Right ventricle myocardium superior (tissue), 1 donor: Measurements from ENCODE around the gene CORO1C. TPM values are rescaled to one million over a fixed set of nuclear protein-coding genes. Genes with fewer than 3 reads are reported as not detected.

Experiments used
- ATAC-seq: fragments of 200-7000 bp; cut with Tn5 transposase; one replicate; pipeline ENCODE4 v1.9.1; 2020; ENCODE audit warnings: mild to moderate bottlenecking; ENCODE audit not compliant: poor library complexity
- DNase-seq: peaks from one replicate; pipeline ENCODE4 v3.0.0-alpha.2; 2020
- intact Hi-C: fragments of 100-400 bp; cut with DNase I; formaldehyde crosslinking; loops from one replicate; pipeline ENCODE4 v1.11.2; 2022
- total RNA-seq: library from RNA; stranded (reverse); fragmentation: NEBNext Ultra II Directional; extraction: Animal tissue kit (Norgen Biotek cat#: 25700); gene quantifications from one replicate; pipeline ENCODE4 v1.2.1, GENCODE V29; 2021
- donor health status: DM: no; HTN: yes; CAD: no; lungs with severe emphysema.

Gene CORO1C
- total RNA-seq, 1 donor from 2014 or later = 69.1 TPM

DNA sequence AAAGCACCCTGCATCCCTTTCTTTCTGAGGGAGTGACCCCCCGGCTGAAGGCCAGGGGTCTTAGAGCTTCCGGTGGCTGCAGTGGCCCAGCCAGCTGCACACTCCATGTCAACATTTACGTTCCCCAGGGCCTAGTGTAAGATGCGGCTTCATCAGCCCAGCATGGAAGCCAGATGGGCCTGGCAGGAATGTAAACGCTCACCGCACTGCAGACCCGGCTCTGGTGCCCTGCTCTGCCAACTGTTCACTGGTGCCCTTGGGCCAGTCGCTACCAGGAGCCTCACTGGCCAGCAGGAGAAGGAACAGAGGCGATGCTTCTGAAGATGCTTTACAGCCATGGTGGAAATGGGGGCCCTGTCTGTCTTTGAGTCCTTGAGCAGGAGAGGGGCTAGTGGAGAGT lies 124.8 kb downstream of the CORO1C start:
- intact Hi-C loops = no loop called here
- DNase-seq = no peak
- ATAC-seq = no peak

DNA sequence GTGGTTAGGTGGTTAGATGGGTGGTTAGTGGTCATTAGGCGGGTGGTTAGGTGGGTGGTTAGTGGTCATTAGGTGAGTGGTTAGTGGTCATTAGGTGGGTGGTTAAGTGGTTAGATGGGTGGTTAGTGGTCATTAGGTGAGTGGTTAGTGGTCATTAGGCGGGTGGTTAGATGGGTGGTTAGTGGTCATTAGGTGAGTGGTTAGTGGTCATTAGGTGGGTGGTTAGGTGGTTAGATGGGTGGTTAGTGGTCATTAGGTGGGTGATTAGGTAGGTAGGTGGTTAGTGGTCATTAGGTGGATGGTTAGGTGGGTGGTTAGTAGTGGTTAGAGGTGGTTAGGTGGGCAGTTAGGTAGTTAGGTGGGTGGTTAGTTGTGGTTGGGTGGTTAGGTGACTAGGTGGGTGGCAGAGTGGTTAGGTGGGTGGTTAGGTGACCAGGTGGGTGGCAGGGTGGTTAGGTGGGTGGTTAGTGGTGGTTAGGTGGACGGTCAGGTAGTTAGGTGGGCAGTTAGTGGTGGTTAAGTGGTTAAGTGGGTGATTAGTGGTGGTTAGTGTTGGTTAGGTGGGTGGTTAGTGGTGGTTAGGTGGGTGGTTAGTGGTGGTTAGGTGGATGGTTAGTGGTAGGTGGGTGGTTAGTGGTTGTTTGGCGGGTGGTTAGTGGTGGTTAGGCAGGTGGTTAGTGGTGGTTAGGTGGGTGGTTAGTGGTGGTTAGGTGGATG lies 125.5 kb downstream of the CORO1C start:
- ATAC-seq (no peak), DNase-seq (no peak)
- intact Hi-C loops = no loop called here

DNA sequence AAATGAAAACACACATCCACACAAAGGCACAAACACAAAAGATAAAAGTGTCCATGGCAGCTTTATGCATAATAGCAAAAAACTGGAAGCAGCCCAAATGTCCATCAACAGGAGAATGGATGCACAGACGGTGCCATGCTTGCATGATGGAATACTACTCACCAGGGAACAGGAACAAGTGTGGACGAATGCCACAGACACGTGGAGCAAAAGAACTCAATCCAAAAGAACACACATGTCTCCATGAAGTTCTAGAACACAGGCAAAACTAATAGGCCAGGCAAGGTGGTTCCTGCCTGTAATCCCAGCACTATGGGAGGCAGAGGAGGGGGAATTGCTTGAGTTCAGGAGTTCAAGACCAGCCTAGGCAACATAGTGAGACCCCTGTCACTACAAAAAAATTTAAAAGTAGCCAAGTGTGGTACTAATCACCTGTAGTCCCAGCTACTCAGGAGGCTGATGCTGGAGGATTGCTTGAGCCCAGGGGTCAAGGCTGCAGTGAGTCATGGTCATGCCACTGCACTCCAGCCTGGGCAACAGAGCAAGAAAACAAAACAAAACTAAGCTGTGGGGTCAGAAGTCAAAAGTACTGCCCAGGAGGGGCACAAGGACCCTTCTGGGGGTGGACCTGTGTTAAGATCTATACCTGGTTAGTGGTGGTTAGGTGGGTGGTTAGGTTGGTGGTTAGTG lies 126.2 kb downstream of the CORO1C start:
- ATAC-seq (no peak), DNase-seq (no peak)
- intact Hi-C loops = no loop called here

DNA sequence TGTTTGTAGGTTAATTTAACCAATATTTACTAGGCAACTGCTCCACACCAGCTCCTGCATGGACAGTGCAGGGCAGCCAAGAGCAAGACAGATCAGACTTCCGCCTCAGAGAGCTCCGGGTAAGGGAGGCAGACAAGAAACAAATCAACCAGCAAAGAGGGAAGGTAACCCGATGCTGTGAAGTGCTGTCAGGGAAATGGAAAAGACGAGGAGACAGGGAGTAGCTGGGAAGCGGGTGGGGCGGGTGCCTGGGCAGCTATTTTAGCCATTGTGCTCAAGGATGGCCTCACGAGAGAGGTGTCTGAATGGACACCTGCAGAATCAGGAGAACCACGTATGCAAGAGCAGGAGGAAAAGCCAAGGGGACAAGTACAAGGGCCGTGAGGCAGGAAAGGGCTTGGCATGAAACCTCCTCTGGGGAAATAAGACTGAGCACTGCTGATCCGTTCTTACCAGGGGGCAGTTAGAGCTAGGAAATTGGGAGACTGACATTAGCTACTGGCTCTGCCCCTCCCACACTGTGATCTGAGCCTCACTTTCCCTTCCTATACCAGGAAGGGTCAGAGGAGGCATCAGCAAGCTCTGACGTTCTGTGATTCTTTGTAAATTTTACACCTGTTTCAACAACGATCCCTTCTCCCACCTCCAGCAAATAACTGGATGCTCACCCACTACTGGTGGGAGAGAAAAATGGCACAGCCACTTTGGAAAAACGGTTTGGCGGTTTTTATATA lies 126.9 kb downstream of the CORO1C start:
- intact Hi-C loops = no loop called here

DNA sequence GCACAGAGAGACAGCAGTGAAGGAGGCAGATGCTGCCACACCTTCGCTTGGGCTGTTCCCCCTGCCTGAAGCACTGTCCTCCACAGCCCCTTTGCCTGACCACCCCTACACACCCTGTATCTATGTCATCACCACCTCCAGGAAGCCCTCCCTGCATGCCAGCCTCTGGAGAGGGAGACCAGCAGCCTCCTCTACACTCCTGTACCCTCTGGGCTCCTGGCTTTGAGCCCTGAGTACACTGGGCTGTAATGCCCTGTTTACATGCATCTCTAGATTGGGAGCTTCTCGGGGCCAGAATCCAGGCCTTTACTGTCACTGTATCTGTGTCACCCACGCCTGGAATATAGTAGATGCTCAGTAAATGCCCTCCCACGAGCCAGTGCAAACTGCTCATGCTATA lies 127.6 kb downstream of the CORO1C start:
- no peak for DNase-seq
- intact Hi-C loops = no loop called here
- no peak for ATAC-seq

More for the DNA sequence above, 126.9 kb downstream of the CORO1C start:
- no peak for DNase-seq
- ATAC-seq = no peak

DNA sequence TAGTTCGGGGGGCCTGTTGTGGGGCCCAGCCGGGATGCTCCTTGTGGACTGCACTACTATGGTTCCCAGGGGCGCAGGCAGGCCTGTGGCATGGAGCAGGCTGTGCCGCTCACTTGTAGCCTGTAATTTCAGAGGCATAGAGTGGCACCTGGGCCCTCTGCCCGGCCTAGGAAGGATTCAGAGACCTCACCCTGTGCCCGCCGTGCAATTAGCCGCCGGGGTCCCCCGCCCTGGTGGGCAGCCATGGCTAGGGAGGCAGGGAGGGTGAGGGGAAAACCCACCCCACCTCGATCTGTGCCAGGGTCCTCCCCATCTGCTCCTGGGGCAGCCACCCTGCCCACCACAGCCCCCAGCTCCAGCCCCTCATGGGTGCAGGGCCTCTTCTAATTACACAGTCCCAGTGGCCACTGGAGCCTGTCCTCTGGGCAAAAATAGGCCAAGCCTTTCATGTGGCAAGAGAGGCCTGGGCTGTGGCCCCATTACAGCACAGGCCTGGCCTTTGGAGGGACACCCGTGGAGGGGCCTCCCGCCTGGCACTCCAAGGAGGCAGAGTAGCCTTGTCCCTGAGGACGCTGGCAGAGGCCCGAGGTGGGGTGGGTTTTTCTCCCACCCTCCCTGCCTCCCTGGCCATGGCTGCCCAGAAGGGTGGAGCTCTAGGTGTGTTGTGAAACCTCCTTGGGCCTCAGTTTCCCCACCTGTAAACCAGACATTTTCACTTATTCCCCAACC lies 128.2 kb downstream of the CORO1C start:
- intact Hi-C loops = no loop called here
- ATAC-seq = no peak

DNA sequence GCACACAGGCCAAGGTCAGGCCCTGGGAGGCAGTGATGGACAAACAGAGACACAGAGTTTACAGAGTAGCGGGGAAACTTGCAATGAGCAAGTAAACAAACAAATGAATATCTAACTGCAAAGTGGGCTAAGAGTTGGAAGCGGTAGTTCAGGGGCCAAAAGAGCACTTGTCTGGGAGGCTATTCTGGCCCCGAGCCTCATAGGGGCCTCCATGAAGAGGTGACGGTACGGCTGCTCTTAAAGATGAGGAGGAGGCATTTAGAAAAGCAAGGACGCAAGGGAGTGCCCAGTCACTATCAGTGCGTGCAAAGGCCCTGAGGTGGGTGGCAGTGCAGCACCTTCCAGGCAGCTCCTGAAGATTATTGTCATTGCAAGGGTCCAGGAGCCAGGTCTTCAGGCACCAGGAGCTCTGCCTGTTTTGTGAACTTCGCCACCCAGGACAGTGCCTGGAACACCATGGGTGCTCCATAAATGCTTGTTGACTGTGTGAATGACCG lies 129.1 kb downstream of the CORO1C start:
- DNase-seq (no peak), ATAC-seq (no peak)
- intact Hi-C loops = no loop called here

More for the DNA sequence above, 128.2 kb downstream of the CORO1C start:
- DNase-seq = no peak

DNA sequence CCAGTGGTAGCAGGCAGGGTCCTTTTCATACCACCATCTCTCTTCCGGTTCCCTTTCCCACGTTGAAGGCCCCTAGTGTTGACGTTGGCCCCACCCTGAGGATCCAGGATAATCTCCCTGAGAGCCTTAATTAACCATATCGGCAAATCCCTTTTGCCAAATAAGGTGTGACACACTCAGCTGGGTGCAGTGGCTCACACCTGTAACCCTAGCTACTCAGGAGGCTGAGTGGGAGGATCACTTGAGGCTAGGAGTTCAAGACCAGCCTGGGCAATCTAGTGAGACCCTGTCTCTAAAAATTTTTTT lies 130.7 kb downstream of the CORO1C start:
- intact Hi-C loops = no loop called here
- ATAC-seq (no peak), DNase-seq (no peak)

DNA sequence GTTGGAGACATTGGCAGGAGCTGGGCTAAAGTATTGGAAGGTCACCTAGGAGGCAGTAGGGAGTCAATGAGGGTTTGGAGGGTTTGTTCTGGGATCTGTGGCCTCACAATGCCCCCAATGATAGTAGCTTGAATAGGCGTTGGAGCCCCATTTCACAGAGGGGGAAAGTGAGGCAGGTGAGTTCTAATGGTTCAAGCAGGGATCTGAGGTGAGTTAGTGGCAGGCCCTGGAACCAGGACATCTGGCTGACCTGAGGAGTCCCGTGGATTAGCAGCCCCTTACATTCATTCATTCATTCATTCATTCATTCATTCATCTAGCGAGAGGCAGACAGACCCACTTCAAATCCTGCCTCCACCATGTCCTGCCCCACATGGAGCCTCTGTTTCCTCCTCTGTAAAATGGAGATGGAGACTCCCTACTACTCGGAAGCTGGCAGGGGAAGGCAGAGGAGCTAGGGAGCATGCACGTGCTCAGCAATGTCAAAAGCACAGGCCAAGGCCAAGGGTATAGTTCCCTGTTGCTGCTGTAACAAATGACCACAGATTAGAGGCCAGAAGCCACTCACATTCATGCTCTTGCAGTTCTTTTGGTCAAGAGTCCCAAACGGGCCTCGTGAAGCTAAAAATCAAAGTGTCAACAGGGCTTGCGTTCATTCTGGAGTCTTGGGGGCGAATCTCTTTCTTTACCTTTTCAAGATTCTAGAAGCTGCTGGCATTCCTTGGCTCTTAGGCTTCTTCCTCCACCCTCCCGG lies 131.2 kb downstream of the CORO1C start:
- intact Hi-C loops = no loop called here
- DNase-seq (no peak), ATAC-seq (no peak)

DNA sequence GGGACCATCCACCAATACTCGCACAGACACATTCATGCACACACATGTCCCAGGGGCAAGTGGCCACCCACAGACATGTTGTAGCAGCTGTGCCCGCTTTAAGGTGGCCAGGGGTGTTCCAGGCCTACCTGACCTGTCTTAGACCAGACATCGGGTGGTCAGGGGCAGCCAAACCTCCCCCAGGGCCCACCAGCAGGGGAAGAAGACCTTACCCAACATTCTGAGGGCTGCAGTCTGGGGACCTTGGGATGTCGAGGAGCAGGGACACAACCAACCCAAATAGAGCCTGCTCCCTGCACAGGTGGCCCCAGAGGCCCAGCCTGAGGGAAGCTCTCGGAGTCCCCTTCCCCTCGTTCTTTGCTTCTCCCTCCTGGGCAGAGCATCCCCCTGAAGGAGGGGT lies 131.8 kb downstream of the CORO1C start:
- intact Hi-C loops = no loop called here
- DNase-seq (no peak), ATAC-seq (no peak)

DNA sequence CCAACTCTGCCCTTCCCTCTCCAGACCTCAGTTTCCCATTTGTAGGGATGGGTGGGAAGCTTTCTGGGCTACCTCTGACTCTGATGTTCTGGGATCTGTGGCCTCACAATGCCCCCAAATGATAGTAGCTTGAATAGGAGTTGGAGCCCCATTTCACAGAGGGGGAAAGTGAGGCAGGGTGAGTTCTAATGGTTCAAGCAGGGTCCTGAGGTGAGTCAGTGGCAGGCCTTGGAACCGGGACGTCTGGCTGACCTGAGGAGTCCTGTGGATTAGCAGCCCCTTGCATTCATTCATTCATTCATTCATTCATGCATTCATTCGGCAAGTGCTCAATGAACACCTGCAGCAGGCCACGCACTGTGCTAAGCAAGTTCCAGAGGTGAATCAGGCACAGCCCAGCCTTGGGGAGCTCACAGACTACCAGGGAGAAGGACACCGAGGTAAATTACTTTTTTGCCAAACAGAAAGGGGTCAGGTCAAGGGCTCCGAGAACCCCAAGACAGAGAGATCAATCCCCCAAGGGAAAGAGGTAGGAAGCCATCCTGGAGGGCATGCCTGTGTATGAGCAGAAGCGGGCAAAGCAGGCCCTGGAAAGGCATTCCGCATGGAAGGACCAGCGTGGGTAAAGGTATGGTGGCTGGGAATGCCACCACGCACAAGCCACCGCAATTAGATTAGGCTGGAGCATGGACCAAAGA lies 132.6 kb downstream of the CORO1C start:
- intact Hi-C loops = no loop called here
- no peak for DNase-seq
- no peak for ATAC-seq

DNA sequence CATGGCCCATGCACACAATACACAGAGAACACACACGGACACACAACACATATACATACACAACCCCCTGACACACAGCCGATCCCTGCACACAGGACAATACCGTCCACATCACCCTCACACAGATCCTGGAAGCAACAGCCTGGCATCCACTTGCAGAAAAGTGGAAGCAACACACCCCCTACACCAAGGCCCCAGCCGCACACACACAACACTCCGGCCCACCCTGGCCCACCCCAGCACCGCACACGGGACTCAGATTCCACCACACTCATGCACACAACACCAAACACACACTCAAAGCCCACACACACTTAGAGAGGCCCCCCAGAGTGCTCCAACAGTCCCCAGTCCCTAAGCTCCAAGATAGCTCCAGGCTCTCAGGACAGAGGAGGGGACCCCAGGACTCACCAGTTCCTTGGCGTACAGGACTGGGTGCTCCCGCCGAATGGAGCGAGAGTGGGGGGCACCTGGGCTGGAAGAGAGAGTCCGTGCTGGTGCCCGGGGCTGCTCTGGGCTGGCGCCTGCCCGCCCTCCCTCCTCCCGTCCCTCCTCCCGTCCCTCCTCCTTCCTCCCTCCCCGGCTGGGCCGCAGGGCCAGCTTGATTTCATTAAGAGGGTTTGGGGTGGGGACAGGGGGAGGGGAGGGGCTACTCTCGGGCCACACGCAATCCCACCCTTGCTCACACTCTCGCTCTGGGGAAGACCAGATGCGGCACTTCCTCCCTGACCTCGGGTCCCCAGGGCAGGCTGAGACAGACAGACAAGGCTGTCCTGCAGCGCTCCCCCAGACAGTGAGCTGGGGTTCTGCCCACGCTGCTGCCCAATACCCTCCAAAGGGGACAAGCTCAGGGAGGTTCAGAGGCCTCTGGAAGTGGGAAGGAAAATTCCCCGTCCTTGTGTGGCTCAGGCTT lies 133.5 kb downstream of the CORO1C start, which contains the start of gene TMEM119:
TSS of gene TMEM119 (minus strand) at position 526 of the 913 bp plus-strand sequence. CDS start 5,701 bp downstream, outside the sequence.
- peak; percentile 66 for ATAC-seq
- intact Hi-C loops = no loop called here
- peak; percentile 65 for DNase-seq

DNA sequence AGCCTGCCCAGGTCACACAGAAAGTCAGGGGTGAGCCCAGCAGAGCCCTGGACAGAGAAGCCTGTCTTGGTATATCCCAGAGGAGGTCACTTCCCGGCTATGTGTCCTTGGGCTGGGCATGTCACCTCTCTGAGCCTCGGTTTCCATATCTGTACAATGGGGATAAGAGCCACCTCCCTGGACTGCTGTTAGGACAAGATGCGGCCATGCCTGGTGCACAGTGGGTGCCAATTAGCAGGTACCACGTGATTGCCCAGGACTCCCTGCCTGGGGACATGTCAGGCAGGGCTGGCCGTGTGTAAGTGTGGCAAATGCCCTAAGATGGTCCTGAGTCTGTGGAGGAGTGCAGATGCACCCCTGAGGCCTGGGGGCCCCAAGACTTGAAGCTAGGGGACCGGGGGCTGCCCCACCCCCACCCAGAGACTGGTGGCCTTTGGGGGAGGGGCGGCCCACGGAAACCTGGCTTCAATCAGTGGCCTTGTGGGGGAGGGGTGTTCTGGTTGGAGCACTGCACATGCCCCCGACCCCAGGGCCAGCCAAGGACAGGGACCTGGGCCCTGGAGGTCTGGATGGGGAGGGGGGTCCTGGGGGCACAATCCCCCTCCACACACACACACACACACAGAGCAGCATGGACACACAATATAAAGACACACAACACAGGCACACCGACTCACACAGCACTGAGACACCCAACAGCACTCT lies 134.3 kb downstream of the CORO1C start:
- DNase-seq = no peak
- intact Hi-C loops = no loop called here
- no peak for ATAC-seq

DNA sequence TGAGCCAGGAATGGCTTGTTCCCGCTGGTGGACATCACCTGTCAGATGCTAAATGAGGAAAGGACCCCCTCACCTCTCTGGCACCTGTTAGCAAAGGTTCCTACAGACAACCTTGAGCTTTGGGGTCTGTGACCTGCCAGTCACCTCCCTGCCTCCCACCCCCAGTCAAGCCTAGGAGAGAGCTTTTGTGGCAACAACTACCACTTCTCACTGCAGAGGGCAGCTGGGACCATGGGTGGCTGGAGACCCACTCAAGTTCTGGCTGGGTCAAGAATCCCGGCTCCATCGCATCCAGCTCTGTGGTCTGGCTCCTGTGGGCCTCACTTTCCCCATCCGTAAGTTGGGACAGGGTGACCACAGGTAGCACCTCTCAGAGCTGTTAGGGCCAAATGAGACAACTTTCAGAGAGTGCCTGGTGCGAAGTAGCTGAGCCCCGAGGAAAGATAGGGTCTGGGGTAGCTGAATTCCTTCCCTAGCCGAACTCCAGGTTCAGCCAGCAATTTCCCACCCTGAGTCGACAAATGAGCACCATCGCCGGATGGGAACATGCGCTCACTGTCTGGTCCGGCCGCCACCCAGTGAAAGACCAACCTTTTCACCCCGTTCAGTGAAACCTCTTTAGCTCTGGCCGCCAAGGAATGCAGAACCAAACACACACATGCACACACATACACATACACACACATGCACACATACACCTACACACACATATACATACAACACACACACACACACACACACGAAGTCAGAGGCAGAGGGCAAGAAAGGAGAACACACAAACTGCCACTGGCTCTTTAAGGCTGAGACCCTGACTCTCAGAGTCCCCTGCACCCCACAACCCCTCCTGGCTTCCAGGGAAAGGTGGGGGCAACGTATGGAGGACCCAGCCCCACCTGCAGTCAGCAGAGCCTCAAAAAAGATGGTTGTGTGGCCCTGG lies 135.3 kb downstream of the CORO1C start:
- intact Hi-C loops = no loop called here
- no peak for DNase-seq
- ATAC-seq = no peak
